ENCODE results near the gene CBLC. TPM values are rescaled to one million over a fixed set of nuclear protein-coding genes. Genes with fewer than 3 reads are reported as not detected.

Gene CBLC
- polyA plus RNA-seq, 1 donor (not counting 4 experiments of a cell fraction or from before 2014, with no cell fraction given) = 27.8 TPM

DNA sequence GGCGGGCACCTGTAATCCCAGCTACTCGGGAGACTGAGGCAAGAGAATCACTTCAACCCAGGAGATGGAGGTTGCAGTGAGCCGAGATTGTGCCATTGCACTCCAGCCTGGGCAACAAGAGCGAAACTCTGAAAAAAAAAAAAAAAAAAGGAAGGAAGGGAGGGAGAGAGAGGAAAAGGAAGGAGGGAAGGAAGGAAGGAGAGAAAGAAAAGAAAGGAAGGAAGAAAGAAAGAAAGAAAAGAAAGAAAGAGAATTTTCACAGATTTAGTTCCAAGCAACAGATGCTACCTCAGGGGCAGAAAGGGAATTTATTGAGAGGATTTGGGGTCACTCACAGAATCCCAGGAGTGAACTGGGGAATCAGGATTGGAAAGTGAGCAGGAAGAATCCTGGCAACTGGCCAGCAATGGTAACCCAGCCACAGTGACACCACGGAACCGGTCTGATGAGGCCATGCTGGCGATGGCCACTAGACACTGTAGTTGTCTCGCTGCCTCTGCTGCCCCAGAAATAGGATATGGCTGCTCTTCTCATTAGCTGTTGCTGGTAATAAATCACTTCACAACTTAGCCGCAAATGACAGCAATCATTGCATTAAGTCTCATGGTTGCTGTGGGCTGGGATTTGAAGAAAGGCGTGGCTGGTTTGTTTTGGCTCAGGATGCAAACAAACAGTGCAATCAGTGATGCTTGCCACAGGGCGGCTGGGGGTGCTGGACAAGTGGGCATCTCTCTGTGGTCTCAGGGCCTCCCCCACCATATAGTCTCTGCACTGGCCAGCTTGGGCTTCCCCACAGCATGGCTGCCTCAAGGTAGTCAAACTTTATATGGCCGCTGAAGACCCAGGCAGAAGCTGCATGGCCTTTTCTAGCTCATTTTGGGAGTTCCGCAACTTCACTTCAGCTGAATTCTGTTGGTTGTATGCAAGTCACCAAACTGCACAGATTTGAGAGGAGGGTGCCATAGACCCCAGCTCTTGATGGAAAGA is 26.0 kb downstream of the CBLC start:
- peaks cover 21 to 22% of the 10 kb centered on the region in 2 experiments for H3K36me3 ChIP-seq (ENCODE audit: control insufficient read depth in 2 of 2, extremely low read depth in 1 of 2, insufficient read depth in 2 of 2, low read length in 2 of 2)
- H3K4me3 ChIP-seq (ENCODE audit: control insufficient read depth in 2 of 3, extremely low read depth in 1 of 3, insufficient read depth in 2 of 3, low read depth in 1 of 3, low read length in 3 of 3) = no peak overlapping the region
- H3K4me2 ChIP-seq (ENCODE audit: control insufficient read depth, extremely low read depth, insufficient read depth, low read depth, low read length) = no peak overlapping the region
- dilution Hi-C loops (cut with MboI; ENCODE audit: extremely low pct_ligation_motif_present, low sequenced_read_pairs) = no loop called here
- H3K4me1 ChIP-seq (ENCODE audit: control insufficient read depth, extremely low read depth, insufficient read depth, low read length) = peaks cover 26% of the 10 kb centered on the region
- no peaks in the 10 kb centered on the region for H3K79me2 ChIP-seq (ENCODE audit: control insufficient read depth, insufficient read depth, low read length)
- no peaks in the 10 kb centered on the region for H3K9me1 ChIP-seq (ENCODE audit: control insufficient read depth, extremely low read depth, insufficient read depth, low read length)
- TF ChIP-seq, protein P1, sequence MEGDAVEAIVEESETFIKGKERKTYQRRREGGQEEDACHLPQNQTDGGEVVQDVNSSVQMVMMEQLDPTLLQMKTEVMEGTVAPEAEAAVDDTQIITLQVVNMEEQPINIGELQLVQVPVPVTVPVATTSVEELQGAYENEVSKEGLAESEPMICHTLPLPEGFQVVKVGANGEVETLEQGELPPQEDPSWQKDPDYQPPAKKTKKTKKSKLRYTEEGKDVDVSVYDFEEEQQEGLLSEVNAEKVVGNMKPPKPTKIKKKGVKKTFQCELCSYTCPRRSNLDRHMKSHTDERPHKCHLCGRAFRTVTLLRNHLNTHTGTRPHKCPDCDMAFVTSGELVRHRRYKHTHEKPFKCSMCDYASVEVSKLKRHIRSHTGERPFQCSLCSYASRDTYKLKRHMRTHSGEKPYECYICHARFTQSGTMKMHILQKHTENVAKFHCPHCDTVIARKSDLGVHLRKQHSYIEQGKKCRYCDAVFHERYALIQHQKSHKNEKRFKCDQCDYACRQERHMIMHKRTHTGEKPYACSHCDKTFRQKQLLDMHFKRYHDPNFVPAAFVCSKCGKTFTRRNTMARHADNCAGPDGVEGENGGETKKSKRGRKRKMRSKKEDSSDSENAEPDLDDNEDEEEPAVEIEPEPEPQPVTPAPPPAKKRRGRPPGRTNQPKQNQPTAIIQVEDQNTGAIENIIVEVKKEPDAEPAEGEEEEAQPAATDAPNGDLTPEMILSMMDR (optimal IDR thresholded peaks at IDR 0.05 in 1 of 3, IDR thresholded peaks at IDR 0.05 in 1 of 3, conservative IDR thresholded peaks at IDR 0.05 in 1 of 3; ENCODE audit: extremely low read depth in 1 of 3, insufficient read depth in 2 of 3, low read length in 3 of 3) = no peak
- TF ChIP-seq EZH2 (IDR thresholded peaks at IDR 0.05; ENCODE audit: low read length) = no peak
- FAIRE-seq (no peak), DNase-seq (ENCODE audit: low read depth, low spot score) (no peak)
- no peaks in the 10 kb centered on the region for H3K9me3 ChIP-seq (ENCODE audit: control insufficient read depth, low read depth, low read length)
- H3K27me3 ChIP-seq (ENCODE audit: control insufficient read depth, extremely low read depth, insufficient read depth, low read length) = no peaks in the 10 kb centered on the region
- peaks cover 6% of the 10 kb centered on the region for H4K20me1 ChIP-seq (ENCODE audit: control insufficient read depth, extremely low read depth, insufficient read depth, low read length)
- no peak overlapping the region for H2AFZ ChIP-seq (ENCODE audit: control insufficient read depth, low read length)
- no peak overlapping the region for H3K9ac ChIP-seq (ENCODE audit: control insufficient read depth, extremely low read depth, insufficient read depth, low read length)
- no peak overlapping the region for H3K27ac ChIP-seq (ENCODE audit: control insufficient read depth, insufficient read depth, low read length)

DNA sequence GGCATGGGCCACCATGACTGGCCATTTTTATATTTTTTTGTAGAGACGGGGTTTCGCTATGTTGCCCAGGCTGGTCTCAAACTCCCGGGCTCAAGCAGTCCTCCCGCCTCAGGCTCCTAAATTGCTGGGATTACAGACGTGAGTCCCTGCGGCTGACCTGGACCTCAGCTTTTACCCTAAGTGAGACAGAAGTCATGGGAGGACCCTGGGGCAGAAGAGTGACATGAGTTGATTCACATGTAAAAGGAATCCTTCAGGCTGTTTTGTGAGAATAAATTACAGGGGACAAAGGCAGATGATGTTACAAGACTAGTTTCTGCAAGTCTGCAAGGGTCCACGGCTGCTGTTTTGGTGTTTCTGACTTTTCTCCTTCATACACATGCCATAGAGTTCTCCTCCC is 28.6 kb downstream of the CBLC start:
- Histone ChIP-seq H3K27me3 (ENCODE audit: control insufficient read depth, extremely low read depth, insufficient read depth, low read length) (no peaks in the 10 kb centered on the region), H3K9me3 (ENCODE audit: control insufficient read depth, low read depth, low read length) (no peaks in the 10 kb centered on the region), H3K4me3 (ENCODE audit: control insufficient read depth in 2 of 3, extremely low read depth in 1 of 3, insufficient read depth in 2 of 3, low read depth in 1 of 3, low read length in 3 of 3) (no peak overlapping the region), H3K9me1 (ENCODE audit: control insufficient read depth, extremely low read depth, insufficient read depth, low read length) (no peaks in the 10 kb centered on the region), H3K4me2 (ENCODE audit: control insufficient read depth, extremely low read depth, insufficient read depth, low read depth, low read length) (no peak overlapping the region), H4K20me1 (ENCODE audit: control insufficient read depth, extremely low read depth, insufficient read depth, low read length) (peaks cover 6% of the 10 kb centered on the region), H3K4me1 (ENCODE audit: control insufficient read depth, extremely low read depth, insufficient read depth, low read length) (peaks cover 42% of the 10 kb centered on the region), H3K36me3 (ENCODE audit: control insufficient read depth in 2 of 2, extremely low read depth in 1 of 2, insufficient read depth in 2 of 2, low read length in 2 of 2) (peaks cover 12 to 20% of the 10 kb centered on the region in 2 experiments), H3K27ac (ENCODE audit: control insufficient read depth, insufficient read depth, low read length) (peak overlapping the region; percentile 1), H3K79me2 (ENCODE audit: control insufficient read depth, insufficient read depth, low read length) (no peaks in the 10 kb centered on the region), H3K9ac (ENCODE audit: control insufficient read depth, extremely low read depth, insufficient read depth, low read length) (no peak overlapping the region), H2AFZ (ENCODE audit: control insufficient read depth, low read length) (no peak overlapping the region)
- no peak for TF ChIP-seq EZH2 (IDR thresholded peaks at IDR 0.05; ENCODE audit: low read length)
- TF ChIP-seq, protein P1 (optimal IDR thresholded peaks at IDR 0.05 in 1 of 3, IDR thresholded peaks at IDR 0.05 in 1 of 3, conservative IDR thresholded peaks at IDR 0.05 in 1 of 3; ENCODE audit: extremely low read depth in 1 of 3, insufficient read depth in 2 of 3, low read length in 3 of 3) = no peak
- dilution Hi-C loops (cut with MboI; ENCODE audit: extremely low pct_ligation_motif_present, low sequenced_read_pairs) = no loop called here
- DNase-seq (ENCODE audit: low read depth, low spot score) (no peak), FAIRE-seq (no peak)

Data from keratinocyte (primary cell).